HTR-8/SVneo (cell line): ENCODE measurements around the gene SMC1B.
"Not testable (repeated sequence)": the region's sequence is repeated elsewhere in the genome, so short reads cannot be mapped to it uniquely, and the experiment has no call there.

ENCODE experiments used
- DNase-seq: peaks from one replicate; pipeline ENCODE4 v3.0.0; 2011; ENCODE audit warnings: low spot score, mixed read lengths; ENCODE audit not compliant: insufficient read length
- FAIRE-seq: peaks from 2 replicates; lab custom pipeline; 2011; peaks lifted over from hg19 to GRCh38; lab: Jason Lieb, UNC

The SMC1B gene

GRCh38 chr22:45422237-45422983 is 9.0 kb upstream of the SMC1B start:
- DNase-seq (no peak), FAIRE-seq (no peak)

- FAIRE-seq (no peak), DNase-seq (no peak)
Measured at GRCh38 chr22:45421349-45422055, 8.1 kb upstream of the SMC1B start.

GRCh38 chr22:45420539-45420938 is 7.1 kb upstream of the SMC1B start:
- FAIRE-seq (no peak), DNase-seq (no peak)

GRCh38 chr22:45420011-45420410 is 6.6 kb upstream of the SMC1B start:
- DNase-seq (no peak), FAIRE-seq (no peak)

GRCh38 chr22:45418770-45419138 is 5.4 kb upstream of the SMC1B start:
- DNase-seq (no peak), FAIRE-seq (no peak)

- DNase-seq = no peak
Measured at GRCh38 chr22:45418056-45418769, 4.8 kb upstream of the SMC1B start.

GRCh38 chr22:45413013-45413367 is 409 bp downstream of the SMC1B start:
- FAIRE-seq (no peak), DNase-seq (no peak)

More at GRCh38 chr22:45418056-45418769, 4.8 kb upstream of the SMC1B start:
- FAIRE-seq = no peak

- FAIRE-seq = no peak
- DNase-seq = no peak
Measured at GRCh38 chr22:45407793-45408192, 5.6 kb downstream of the SMC1B start.

- DNase-seq (no peak), FAIRE-seq (no peak)
Measured at GRCh38 chr22:45402466-45402985, 10.9 kb downstream of the SMC1B start.

- no peak for FAIRE-seq
- no peak for DNase-seq
Measured at GRCh38 chr22:45399712-45400445, 13.5 kb downstream of the SMC1B start.

GRCh38 chr22:45398214-45398613 is 15.2 kb downstream of the SMC1B start:
- DNase-seq (no peak), FAIRE-seq (no peak)

GRCh38 chr22:45397806-45398205 is 15.6 kb downstream of the SMC1B start:
- DNase-seq (no peak), FAIRE-seq (no peak)

- FAIRE-seq (no peak), DNase-seq (no peak)
Measured at GRCh38 chr22:45389546-45389945, 23.9 kb downstream of the SMC1B start.

GRCh38 chr22:45381348-45381747 is 32.1 kb downstream of the SMC1B start:
- DNase-seq (no peak), FAIRE-seq (no peak)

- no peak for FAIRE-seq
- no peak for DNase-seq
Measured at GRCh38 chr22:45376703-45377102, 36.7 kb downstream of the SMC1B start.

- no peak for DNase-seq
- FAIRE-seq = no peak
Measured at GRCh38 chr22:45376009-45376408, 37.4 kb downstream of the SMC1B start.

- FAIRE-seq, DNase-seq: not testable (repeated sequence)
Measured at GRCh38 chr22:45373592-45373991, 39.8 kb downstream of the SMC1B start.

GRCh38 chr22:45366713-45367112 is 46.7 kb downstream of the SMC1B start:
- no peak for DNase-seq
- FAIRE-seq = no peak

GRCh38 chr22:45359627-45360026 is 53.8 kb downstream of the SMC1B start:
- FAIRE-seq = no peak
- DNase-seq = no peak

- DNase-seq (no peak), FAIRE-seq (no peak)
Measured at GRCh38 chr22:45358127-45358526, 55.3 kb downstream of the SMC1B start.
